ENCODE results near the gene HMGXB3. TPM values are rescaled to one million over a fixed set of nuclear protein-coding genes. Genes with fewer than 3 reads are reported as not detected.

HMGXB3 gene
- polyA plus RNA-seq, 1 donor from 2014 or later = 66.6 TPM

- no peak overlapping the region for H2AFZ ChIP-seq (ENCODE audit: low read depth, low read length)
- H4K20me1 ChIP-seq (ENCODE audit: insufficient read depth) = no peaks in the 10 kb centered on the region
- no peaks in the 10 kb centered on the region for H3K9me2 ChIP-seq (ENCODE audit: insufficient read depth, low read length)
- no peak overlapping the region for H3K27ac ChIP-seq (ENCODE audit: low read length)
- no peaks in the 10 kb centered on the region for H3K27me3 ChIP-seq (ENCODE audit: insufficient read depth, low read depth, low read length)
- TF ChIP-seq TAF1 (IDR thresholded peaks at IDR 0.05; ENCODE audit: low read depth) = no peak
- no peak for TF ChIP-seq POLR2AphosphoS5 (IDR thresholded peaks at IDR 0.05)
- no peak for TF ChIP-seq RAD21 (conservative IDR thresholded peaks at IDR 0.05)
- TF ChIP-seq EP300 (conservative IDR thresholded peaks at IDR 0.05; ENCODE audit: poor library complexity, severe bottlenecking) = no peak
- TF ChIP-seq EZH2 (IDR thresholded peaks at IDR 0.05; ENCODE audit: borderline replicate concordance, insufficient read depth, low read length, poor library complexity, severe bottlenecking) = no peak
- TF ChIP-seq, protein P1, sequence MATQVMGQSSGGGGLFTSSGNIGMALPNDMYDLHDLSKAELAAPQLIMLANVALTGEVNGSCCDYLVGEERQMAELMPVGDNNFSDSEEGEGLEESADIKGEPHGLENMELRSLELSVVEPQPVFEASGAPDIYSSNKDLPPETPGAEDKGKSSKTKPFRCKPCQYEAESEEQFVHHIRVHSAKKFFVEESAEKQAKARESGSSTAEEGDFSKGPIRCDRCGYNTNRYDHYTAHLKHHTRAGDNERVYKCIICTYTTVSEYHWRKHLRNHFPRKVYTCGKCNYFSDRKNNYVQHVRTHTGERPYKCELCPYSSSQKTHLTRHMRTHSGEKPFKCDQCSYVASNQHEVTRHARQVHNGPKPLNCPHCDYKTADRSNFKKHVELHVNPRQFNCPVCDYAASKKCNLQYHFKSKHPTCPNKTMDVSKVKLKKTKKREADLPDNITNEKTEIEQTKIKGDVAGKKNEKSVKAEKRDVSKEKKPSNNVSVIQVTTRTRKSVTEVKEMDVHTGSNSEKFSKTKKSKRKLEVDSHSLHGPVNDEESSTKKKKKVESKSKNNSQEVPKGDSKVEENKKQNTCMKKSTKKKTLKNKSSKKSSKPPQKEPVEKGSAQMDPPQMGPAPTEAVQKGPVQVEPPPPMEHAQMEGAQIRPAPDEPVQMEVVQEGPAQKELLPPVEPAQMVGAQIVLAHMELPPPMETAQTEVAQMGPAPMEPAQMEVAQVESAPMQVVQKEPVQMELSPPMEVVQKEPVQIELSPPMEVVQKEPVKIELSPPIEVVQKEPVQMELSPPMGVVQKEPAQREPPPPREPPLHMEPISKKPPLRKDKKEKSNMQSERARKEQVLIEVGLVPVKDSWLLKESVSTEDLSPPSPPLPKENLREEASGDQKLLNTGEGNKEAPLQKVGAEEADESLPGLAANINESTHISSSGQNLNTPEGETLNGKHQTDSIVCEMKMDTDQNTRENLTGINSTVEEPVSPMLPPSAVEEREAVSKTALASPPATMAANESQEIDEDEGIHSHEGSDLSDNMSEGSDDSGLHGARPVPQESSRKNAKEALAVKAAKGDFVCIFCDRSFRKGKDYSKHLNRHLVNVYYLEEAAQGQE (IDR thresholded peaks at IDR 0.05; ENCODE audit: borderline replicate concordance) = no peak
- TF ChIP-seq, protein P2, sequence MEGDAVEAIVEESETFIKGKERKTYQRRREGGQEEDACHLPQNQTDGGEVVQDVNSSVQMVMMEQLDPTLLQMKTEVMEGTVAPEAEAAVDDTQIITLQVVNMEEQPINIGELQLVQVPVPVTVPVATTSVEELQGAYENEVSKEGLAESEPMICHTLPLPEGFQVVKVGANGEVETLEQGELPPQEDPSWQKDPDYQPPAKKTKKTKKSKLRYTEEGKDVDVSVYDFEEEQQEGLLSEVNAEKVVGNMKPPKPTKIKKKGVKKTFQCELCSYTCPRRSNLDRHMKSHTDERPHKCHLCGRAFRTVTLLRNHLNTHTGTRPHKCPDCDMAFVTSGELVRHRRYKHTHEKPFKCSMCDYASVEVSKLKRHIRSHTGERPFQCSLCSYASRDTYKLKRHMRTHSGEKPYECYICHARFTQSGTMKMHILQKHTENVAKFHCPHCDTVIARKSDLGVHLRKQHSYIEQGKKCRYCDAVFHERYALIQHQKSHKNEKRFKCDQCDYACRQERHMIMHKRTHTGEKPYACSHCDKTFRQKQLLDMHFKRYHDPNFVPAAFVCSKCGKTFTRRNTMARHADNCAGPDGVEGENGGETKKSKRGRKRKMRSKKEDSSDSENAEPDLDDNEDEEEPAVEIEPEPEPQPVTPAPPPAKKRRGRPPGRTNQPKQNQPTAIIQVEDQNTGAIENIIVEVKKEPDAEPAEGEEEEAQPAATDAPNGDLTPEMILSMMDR (IDR thresholded peaks at IDR 0.05; ENCODE audit: poor library complexity, severe bottlenecking) = no peak
- TF ChIP-seq MXI1 (conservative IDR thresholded peaks at IDR 0.05; ENCODE audit: poor library complexity, severe bottlenecking) = no peak
- no peak for TF ChIP-seq SMC3 (conservative IDR thresholded peaks at IDR 0.05; ENCODE audit: poor library complexity)
- no peak overlapping the region for H3K4me3 ChIP-seq (ENCODE audit: low read length)
- H3F3A ChIP-seq (ENCODE audit: insufficient read depth, low read length, poor library complexity, severe bottlenecking) = no peaks in the 10 kb centered on the region
- H3K9ac ChIP-seq (ENCODE audit: low read length) = no peak overlapping the region
- peaks cover 4% of the 10 kb centered on the region for H3K79me2 ChIP-seq (replicated peaks; ENCODE audit: insufficient read depth, low read length)
- H3K9me3 ChIP-seq (ENCODE audit: low read length) = peaks cover 11% of the 10 kb centered on the region
- no peak overlapping the region for H3K4me2 ChIP-seq (ENCODE audit: low read length)
- peaks cover 26% of the 10 kb centered on the region for H3K36me3 ChIP-seq (ENCODE audit: insufficient read depth, low read length)
Observed at GRCh38 chr5:150017226-150018005, 16.9 kb downstream of the HMGXB3 start.

DNA sequence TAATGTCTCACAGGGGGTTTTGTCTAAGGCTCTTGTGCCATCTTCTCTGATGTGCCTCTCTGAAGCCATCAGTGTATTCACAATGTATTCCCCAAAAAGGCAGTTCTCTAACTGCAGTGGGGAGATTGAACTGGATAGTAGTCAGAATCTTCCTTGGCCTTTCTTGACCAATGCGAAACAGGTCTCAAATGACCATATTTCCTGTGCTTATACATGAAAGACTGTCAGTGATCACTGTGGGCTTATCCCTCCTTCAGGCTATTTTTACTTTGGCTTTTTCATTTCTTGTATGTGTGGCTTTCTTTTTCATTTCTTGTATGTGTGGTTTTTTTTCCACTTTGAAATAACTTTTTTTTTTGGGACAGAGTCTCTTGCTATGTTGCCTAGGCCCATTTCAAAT is 19.7 kb downstream of the HMGXB3 start:
- peaks cover 4% of the 10 kb centered on the region for H3K79me2 ChIP-seq (replicated peaks; ENCODE audit: insufficient read depth, low read length)
- TF ChIP-seq, protein P1 (IDR thresholded peaks at IDR 0.05; ENCODE audit: borderline replicate concordance) = no peak
- TF ChIP-seq EZH2 (IDR thresholded peaks at IDR 0.05; ENCODE audit: borderline replicate concordance, insufficient read depth, low read length, poor library complexity, severe bottlenecking) (no peak), SMC3 (conservative IDR thresholded peaks at IDR 0.05; ENCODE audit: poor library complexity) (no peak), EP300 (conservative IDR thresholded peaks at IDR 0.05; ENCODE audit: poor library complexity, severe bottlenecking) (no peak), POLR2AphosphoS5 (IDR thresholded peaks at IDR 0.05) (no peak), TAF1 (IDR thresholded peaks at IDR 0.05; ENCODE audit: low read depth) (no peak)
- TF ChIP-seq, protein P2 (IDR thresholded peaks at IDR 0.05; ENCODE audit: poor library complexity, severe bottlenecking) = no peak
- H2AFZ ChIP-seq (ENCODE audit: low read depth, low read length) = no peak overlapping the region
- peaks cover 7% of the 10 kb centered on the region for H3K9me3 ChIP-seq (ENCODE audit: low read length)
- no peaks in the 10 kb centered on the region for H3K9me2 ChIP-seq (ENCODE audit: insufficient read depth, low read length)
- no peak overlapping the region for H3K4me3 ChIP-seq (ENCODE audit: low read length)
- H4K20me1 ChIP-seq (ENCODE audit: insufficient read depth) = no peaks in the 10 kb centered on the region
- no peaks in the 10 kb centered on the region for H3F3A ChIP-seq (ENCODE audit: insufficient read depth, low read length, poor library complexity, severe bottlenecking)
- H3K27ac ChIP-seq (ENCODE audit: low read length) = no peak overlapping the region
- H3K36me3 ChIP-seq (ENCODE audit: insufficient read depth, low read length) = peaks cover 10% of the 10 kb centered on the region
- H3K27me3 ChIP-seq (ENCODE audit: insufficient read depth, low read depth, low read length) = no peaks in the 10 kb centered on the region
- H3K4me2 ChIP-seq (ENCODE audit: low read length) = no peak overlapping the region
- H3K9ac ChIP-seq (ENCODE audit: low read length) = no peak overlapping the region
